Keratinocyte (primary cell): ENCODE data around the gene FES.

Experiments used
- EZH2 ChIP-seq: IDR thresholded peaks from one replicate; pipeline ENCODE4 v1.6.1; 2012; ENCODE audit warnings: inconsistent platforms, mild to moderate bottlenecking, low read length, moderate library complexity
- TF ChIP-seq, protein P1 (sequence below), 3 experiments: IDR thresholded peaks in 1 of 3; conservative IDR thresholded peaks in 1 of 3; optimal IDR thresholded peaks in 1 of 3; 2 replicates in 2 of 3; 3 replicates in 1 of 3; pipeline versions ENCODE3 to v1.5.1; 2011; ENCODE audit warnings: low read length in 3 of 3, mild to moderate bottlenecking in 3 of 3, moderate library complexity in 2 of 3, control low read depth in 1 of 3, inconsistent platforms in 1 of 3; ENCODE audit not compliant: insufficient read depth in 2 of 3; ENCODE audit errors: extremely low read depth in 1 of 3

DNA sequence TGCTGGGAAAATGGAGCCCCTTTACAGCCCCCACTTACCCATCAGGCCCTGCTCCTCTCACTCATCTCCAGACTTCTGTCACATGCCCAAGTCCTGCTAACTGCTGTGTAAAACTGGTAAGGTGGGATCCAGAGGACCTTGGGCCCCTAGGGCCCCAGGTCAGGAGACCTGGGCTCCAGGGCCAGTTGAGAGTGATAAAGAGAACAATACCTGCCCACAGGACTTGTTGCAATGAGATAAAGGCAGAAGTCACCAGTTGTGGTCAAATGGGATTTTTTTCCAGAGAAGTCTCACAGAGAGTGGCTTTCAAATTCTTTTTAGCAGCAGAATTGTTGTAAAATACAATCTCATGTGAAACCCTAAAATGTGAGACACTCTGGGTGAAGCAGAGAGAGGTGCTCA is 15.2 kb upstream of the FES start:
- TF ChIP-seq, protein P1, sequence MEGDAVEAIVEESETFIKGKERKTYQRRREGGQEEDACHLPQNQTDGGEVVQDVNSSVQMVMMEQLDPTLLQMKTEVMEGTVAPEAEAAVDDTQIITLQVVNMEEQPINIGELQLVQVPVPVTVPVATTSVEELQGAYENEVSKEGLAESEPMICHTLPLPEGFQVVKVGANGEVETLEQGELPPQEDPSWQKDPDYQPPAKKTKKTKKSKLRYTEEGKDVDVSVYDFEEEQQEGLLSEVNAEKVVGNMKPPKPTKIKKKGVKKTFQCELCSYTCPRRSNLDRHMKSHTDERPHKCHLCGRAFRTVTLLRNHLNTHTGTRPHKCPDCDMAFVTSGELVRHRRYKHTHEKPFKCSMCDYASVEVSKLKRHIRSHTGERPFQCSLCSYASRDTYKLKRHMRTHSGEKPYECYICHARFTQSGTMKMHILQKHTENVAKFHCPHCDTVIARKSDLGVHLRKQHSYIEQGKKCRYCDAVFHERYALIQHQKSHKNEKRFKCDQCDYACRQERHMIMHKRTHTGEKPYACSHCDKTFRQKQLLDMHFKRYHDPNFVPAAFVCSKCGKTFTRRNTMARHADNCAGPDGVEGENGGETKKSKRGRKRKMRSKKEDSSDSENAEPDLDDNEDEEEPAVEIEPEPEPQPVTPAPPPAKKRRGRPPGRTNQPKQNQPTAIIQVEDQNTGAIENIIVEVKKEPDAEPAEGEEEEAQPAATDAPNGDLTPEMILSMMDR (optimal IDR thresholded peaks at IDR 0.05 in 1 of 3, IDR thresholded peaks at IDR 0.05 in 1 of 3, conservative IDR thresholded peaks at IDR 0.05 in 1 of 3; ENCODE audit: extremely low read depth in 1 of 3, insufficient read depth in 2 of 3, low read length in 3 of 3): no peak
- no peak for TF ChIP-seq EZH2
